Bronchial epithelial cell (primary cell): ENCODE results near the gene SOX12. TPM values are rescaled to one million over a fixed set of nuclear protein-coding genes. Genes with fewer than 3 reads are reported as not detected.

Source experiments
- DNase-seq: peaks from one replicate; pipeline ENCODE4 v3.0.0-alpha.2; 2010; ENCODE audit warnings: low read depth
- FAIRE-seq: peaks from 2 replicates; lab custom pipeline; 2011; peaks lifted over from hg19 to GRCh38; lab: Jason Lieb, UNC
- H3K27me3 ChIP-seq: 2 replicates; pipeline ENCODE4 v1.5.1; 2011; ENCODE audit warnings: low read length; ENCODE audit not compliant: control insufficient read depth, insufficient read depth
- H3K36me3 ChIP-seq: 2 replicates; pipeline ENCODE4 v1.5.1; 2011; ENCODE audit warnings: low read length; ENCODE audit not compliant: control insufficient read depth, insufficient read depth
- H3K4me3 ChIP-seq: 2 replicates; pipeline ENCODE4 v1.5.1; 2011; ENCODE audit warnings: mild to moderate bottlenecking, low read depth, low read length, control low read depth
- total RNA-seq: library from RNA; depleted of rRNA; stranded (reverse); fragments of >200 nt; gene quantifications from 2 replicates; pipeline ENCODE4 v1.2.1, GENCODE V29; 2014
- TF ChIP-seq, protein P1 (sequence below): IDR thresholded peaks from 2 replicates; pipeline ENCODE4 v1.5.1; 2011; ENCODE audit warnings: mild to moderate bottlenecking, moderate library complexity, low read length, control low read depth, inconsistent platforms; ENCODE audit not compliant: insufficient read depth, severe bottlenecking

SOX12 gene
- total RNA-seq, 1 donor from 2014 or later: 3.4 TPM

GRCh38 chr20:309306-309840, 16.0 kb upstream of the SOX12 start:
- TF ChIP-seq, protein P1, sequence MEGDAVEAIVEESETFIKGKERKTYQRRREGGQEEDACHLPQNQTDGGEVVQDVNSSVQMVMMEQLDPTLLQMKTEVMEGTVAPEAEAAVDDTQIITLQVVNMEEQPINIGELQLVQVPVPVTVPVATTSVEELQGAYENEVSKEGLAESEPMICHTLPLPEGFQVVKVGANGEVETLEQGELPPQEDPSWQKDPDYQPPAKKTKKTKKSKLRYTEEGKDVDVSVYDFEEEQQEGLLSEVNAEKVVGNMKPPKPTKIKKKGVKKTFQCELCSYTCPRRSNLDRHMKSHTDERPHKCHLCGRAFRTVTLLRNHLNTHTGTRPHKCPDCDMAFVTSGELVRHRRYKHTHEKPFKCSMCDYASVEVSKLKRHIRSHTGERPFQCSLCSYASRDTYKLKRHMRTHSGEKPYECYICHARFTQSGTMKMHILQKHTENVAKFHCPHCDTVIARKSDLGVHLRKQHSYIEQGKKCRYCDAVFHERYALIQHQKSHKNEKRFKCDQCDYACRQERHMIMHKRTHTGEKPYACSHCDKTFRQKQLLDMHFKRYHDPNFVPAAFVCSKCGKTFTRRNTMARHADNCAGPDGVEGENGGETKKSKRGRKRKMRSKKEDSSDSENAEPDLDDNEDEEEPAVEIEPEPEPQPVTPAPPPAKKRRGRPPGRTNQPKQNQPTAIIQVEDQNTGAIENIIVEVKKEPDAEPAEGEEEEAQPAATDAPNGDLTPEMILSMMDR: no peak
- Histone ChIP-seq H3K27me3 (no peaks in the 10 kb centered on the region), H3K4me3 (no peak overlapping the region), H3K36me3 (no peaks in the 10 kb centered on the region)
- FAIRE-seq: no peak
- DNase-seq: no peak

DNA sequence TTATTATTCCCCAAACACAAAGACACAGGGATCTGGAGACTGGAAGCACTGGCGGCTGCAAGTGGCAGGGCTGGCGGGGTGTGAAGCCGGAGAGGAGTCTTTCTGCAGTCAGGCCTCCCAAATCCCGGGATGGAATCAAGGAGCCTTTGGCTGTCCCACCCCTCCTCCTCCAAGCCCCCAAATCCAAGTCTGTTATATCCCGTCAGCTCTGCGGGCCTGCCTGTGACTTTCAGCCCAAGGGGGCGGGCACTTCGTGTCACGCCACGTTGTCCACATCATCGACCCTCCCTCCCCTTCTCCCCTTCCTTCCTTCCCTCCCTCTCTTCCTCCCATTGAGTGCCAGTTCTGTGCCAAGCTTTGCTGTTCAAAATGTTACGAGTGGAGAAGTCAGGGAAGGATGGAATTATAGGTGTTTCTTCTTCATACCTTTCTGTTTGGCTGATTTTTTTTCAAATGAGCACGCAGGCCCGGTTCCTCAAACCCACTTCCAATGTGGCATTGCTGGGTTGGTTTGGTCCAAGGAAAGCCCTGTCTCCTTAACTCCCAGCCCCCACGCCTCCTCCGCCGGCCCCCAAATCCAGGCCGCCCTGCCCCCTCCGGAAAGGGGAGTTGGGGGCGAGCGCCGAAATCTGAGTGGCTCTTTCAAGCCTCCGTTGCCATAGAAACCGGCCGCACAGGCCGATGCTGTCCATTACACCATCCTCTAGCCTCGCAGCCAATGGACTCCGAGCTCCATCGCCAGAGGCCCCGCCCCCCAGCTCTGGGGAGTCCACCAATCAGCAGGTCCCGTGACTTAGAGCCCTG, 15.3 kb upstream of the SOX12 start:
- no peak overlapping the region for H3K4me3 ChIP-seq
- FAIRE-seq (no peak), DNase-seq (peak; percentile 68)
- H3K27me3 ChIP-seq: no peaks in the 10 kb centered on the region
- TF ChIP-seq, protein P1: no peak
- no peaks in the 10 kb centered on the region for H3K36me3 ChIP-seq

DNA sequence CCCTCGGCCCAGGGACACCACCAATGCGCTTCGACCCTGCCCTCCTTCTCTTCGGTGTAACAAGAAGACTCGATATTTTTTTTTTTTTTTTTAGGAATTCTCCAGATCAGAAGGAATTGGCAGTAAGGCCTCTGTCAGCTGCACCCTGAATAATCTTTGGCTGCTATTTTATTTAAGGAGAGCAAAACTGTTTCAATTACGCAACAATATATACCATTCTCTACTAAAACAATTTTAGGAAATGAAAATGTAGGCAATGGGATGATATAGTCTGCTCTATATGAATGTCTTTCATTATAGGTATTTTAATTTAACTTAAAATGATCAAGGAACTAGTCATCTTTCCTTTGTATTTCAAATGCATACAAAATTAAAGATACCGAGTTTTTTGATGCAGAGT, 14.7 kb upstream of the SOX12 start:
- TF ChIP-seq, protein P1: no peak
- FAIRE-seq (no peak), DNase-seq (no peak)
- Histone ChIP-seq H3K36me3 (no peaks in the 10 kb centered on the region), H3K27me3 (no peaks in the 10 kb centered on the region), H3K4me3 (no peak overlapping the region)

DNA sequence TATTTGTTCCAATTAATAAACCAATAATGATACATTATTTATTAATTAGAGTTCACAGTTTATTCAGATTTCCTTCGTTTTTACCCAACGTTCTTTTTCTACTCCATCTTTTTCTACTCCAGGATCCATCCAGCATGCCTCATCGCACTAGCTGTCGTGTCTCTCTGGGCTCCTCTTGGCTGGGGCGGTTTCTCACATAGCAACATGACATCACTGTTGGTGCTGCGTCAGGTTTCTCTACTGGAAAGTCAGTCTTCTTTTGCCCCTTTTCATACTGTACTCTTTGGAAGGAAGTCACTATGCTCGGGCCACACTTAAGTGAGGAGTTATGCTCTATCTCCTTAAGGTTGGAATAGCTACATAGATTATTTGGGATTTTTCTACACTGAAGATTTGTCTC, 13.7 kb upstream of the SOX12 start:
- Histone ChIP-seq H3K4me3 (no peak overlapping the region), H3K27me3 (no peaks in the 10 kb centered on the region), H3K36me3 (no peaks in the 10 kb centered on the region)
- TF ChIP-seq, protein P1: no peak
- no peak for FAIRE-seq
- no peak for DNase-seq

DNA sequence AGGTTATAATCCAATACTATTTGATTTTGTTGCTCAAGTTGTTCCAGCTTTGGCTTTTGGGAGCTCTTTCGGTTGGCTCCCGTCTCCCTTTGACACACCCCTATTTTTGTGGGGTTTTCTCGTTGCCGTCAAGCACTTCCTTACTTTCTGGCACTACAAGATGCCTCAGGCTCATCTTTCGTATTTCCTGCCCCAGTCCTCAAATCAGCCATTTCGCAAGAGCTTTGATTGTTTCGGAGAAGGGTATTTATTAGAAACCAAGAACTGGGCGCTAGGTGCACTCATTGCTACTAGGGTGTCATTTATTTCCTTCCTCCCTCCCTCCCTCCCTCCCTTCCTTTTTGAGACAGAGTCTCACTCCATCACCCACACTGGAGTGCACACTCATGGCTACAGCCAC, 13.3 kb upstream of the SOX12 start:
- FAIRE-seq: no peak
- TF ChIP-seq, protein P1: no peak
- no peak for DNase-seq
- H3K36me3 ChIP-seq: no peaks in the 10 kb centered on the region
- no peak overlapping the region for H3K4me3 ChIP-seq
- no peaks in the 10 kb centered on the region for H3K27me3 ChIP-seq
